GM23248 (cell line): ENCODE data around the gene GNG2.

Experiments
- EZH2 ChIP-seq: fragments of 200-600 bp; sonication (generic); IDR thresholded peaks from 2 replicates; pipeline ENCODE4 v1.6.1; 2018; ENCODE audit warnings: antibody characterized with exemption, mild to moderate bottlenecking; ENCODE audit not compliant: insufficient read depth, poor library complexity, severe bottlenecking
- EZH2phosphoT487 ChIP-seq: fragments of 200-600 bp; sonication (generic); IDR thresholded peaks from 2 replicates; pipeline ENCODE4 v1.6.1; 2018; ENCODE audit warnings: antibody characterized with exemption, moderate library complexity, mild to moderate bottlenecking, low read depth; ENCODE audit not compliant: insufficient read depth

GRCh38 chr14:51860164-51860824, at the start of gene GNG2:
- TF ChIP-seq EZH2: no peak
- TF ChIP-seq EZH2phosphoT487: no peak
